ENCODE measurements around the gene ACOT7. TPM values are rescaled to one million over a fixed set of nuclear protein-coding genes. Genes with fewer than 3 reads are reported as not detected.
"Not testable (repeated sequence)": the region's sequence is repeated elsewhere in the genome, so short reads cannot be mapped to it uniquely, and the experiment has no call there.

The ACOT7 gene
- total RNA-seq, 4 donors from 2014 or later: 3.7 to 13.4 (median 6.3) TPM

DNA sequence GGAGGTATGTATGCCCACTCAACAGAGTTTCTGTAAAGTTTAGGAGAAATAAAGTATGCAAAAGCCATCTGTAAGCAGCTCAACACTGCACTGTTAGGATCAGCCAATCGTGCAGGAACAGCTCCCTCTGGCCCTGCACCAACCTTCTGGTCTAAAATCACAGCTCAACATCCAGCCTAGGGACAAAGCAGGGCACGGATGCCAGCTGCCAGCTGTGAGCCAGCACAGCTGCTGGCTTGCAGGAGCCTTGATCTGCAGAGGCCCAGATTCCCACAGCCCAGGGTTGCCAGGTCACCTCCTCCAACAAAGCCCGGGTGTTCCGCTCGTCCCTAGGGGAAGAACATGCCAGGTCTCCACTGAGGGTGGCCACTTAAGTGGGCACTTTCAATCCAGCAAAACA lies 8.6 kb downstream of the ACOT7 start:
- no peaks in the 10 kb centered on the region for H3K27me3 ChIP-seq
- intact Hi-C loops (cut with DNase I): no loop called here
- DNase-seq: peak; percentile 74 to 77
- H3K4me1 ChIP-seq: peaks cover 14 to 17% of the 10 kb centered on the region in 2 donors
- WGBS, 2 donors: 16 to 50% methylated on average over 3 to 4 of the region's 5 CpGs
- no peak for TF ChIP-seq POLR2A (IDR thresholded peaks at IDR 0.05)
- TF ChIP-seq, protein P1, sequence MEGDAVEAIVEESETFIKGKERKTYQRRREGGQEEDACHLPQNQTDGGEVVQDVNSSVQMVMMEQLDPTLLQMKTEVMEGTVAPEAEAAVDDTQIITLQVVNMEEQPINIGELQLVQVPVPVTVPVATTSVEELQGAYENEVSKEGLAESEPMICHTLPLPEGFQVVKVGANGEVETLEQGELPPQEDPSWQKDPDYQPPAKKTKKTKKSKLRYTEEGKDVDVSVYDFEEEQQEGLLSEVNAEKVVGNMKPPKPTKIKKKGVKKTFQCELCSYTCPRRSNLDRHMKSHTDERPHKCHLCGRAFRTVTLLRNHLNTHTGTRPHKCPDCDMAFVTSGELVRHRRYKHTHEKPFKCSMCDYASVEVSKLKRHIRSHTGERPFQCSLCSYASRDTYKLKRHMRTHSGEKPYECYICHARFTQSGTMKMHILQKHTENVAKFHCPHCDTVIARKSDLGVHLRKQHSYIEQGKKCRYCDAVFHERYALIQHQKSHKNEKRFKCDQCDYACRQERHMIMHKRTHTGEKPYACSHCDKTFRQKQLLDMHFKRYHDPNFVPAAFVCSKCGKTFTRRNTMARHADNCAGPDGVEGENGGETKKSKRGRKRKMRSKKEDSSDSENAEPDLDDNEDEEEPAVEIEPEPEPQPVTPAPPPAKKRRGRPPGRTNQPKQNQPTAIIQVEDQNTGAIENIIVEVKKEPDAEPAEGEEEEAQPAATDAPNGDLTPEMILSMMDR (IDR thresholded peaks at IDR 0.05): no peak
- H3K9me3 ChIP-seq: no peaks in the 10 kb centered on the region
- no peak overlapping the region for H3K4me3 ChIP-seq (replicated peaks in 1 of 3)
- H3K36me3 ChIP-seq: no peaks in the 10 kb centered on the region
- no peak overlapping the region for H3K27ac ChIP-seq

GRCh38 chr1:6384135-6384534 lies 9.4 kb downstream of the ACOT7 start:
- Histone ChIP-seq H3K36me3 (no peaks in the 10 kb centered on the region), H3K27me3 (no peaks in the 10 kb centered on the region), H3K4me1 (peaks cover 14 to 17% of the 10 kb centered on the region in 2 donors), H3K4me3 (replicated peaks in 1 of 3) (no peak overlapping the region), H3K27ac (no peak overlapping the region), H3K9me3 (no peaks in the 10 kb centered on the region)
- intact Hi-C loops (cut with DNase I): no loop called here
- TF ChIP-seq, protein P1 (IDR thresholded peaks at IDR 0.05): no peak
- TF ChIP-seq POLR2A (IDR thresholded peaks at IDR 0.05): no peak
- 97% methylated on average over 1 of the region's 1 CpG for WGBS, 2 donors
- DNase-seq: no peak

- no peak for DNase-seq
- WGBS, 2 donors: 92 to 93% methylated on average over 7 of the region's 7 CpGs
- Histone ChIP-seq H3K27me3 (no peaks in the 10 kb centered on the region), H3K4me1 (peaks cover 2 to 6% of the 10 kb centered on the region in 2 donors), H3K36me3 (no peaks in the 10 kb centered on the region), H3K9me3 (no peaks in the 10 kb centered on the region), H3K4me3 (replicated peaks in 1 of 3) (no peak overlapping the region), H3K27ac (no peak overlapping the region)
- TF ChIP-seq, protein P1 (IDR thresholded peaks at IDR 0.05): no peak
- no peak for TF ChIP-seq POLR2A (IDR thresholded peaks at IDR 0.05)
- intact Hi-C loops (cut with DNase I): no loop called here
Measured at GRCh38 chr1:6380037-6380436, 13.5 kb downstream of the ACOT7 start.

GRCh38 chr1:6378096-6378746 lies 15.3 kb downstream of the ACOT7 start:
- WGBS, 2 donors: 80 to 89% methylated on average over 10 of the region's 12 CpGs
- Histone ChIP-seq H3K27me3 (no peaks in the 10 kb centered on the region), H3K9me3 (no peaks in the 10 kb centered on the region), H3K4me1 (no peaks in the 10 kb centered on the region), H3K4me3 (replicated peaks in 1 of 3) (no peak overlapping the region), H3K27ac (no peak overlapping the region), H3K36me3 (no peaks in the 10 kb centered on the region)
- intact Hi-C loops (cut with DNase I): no loop called here
- DNase-seq: no peak
- TF ChIP-seq, protein P1 (IDR thresholded peaks at IDR 0.05): no peak
- no peak for TF ChIP-seq POLR2A (IDR thresholded peaks at IDR 0.05)

DNA sequence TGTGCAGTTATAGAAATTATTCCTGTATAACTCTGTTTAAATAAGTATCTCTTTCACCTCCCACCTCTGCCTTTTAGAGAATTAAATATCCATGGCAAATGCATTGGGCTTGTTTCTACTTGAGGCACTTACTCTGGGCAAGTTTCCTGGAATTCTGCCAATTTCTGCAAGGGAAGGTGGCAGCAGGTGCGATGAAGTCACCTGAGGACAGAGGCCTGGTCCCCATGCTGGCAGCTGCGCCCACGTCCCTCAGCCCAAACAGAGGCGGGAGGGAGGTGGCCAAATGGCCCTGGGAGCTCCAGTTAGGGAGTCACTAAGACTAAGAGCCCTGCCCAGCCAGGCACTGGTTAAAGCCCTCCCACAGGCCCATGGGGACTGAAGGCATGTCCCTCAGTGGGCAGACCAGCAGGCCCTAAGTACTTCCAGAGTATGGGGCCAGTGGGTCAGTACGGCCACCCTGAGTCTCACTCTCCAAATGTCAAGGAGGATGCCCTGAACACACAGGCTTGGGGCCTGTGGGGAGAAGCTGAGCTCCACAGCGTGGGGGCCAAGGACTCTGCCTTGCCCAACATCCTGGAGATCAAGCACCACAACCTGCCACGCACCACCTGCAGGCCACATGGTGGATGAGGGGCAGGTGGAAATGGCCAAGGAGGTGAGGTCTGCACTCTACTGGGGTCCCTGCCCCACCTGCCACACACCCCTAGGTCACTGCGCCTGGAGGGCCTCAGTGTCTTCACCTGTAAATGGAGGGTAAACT lies 19.4 kb downstream of the ACOT7 start:
- H3K36me3 ChIP-seq: no peaks in the 10 kb centered on the region
- TF ChIP-seq POLR2A (IDR thresholded peaks at IDR 0.05): no peak
- TF ChIP-seq, protein P1 (IDR thresholded peaks at IDR 0.05): no peak
- no peaks in the 10 kb centered on the region for H3K27me3 ChIP-seq
- 69 to 77% methylated on average over 5 to 6 of the region's 8 CpGs for WGBS, 2 donors
- H3K4me3 ChIP-seq (replicated peaks in 1 of 3): no peak overlapping the region
- DNase-seq: peak; percentile 52 to 60
- H3K27ac ChIP-seq: no peak overlapping the region
- intact Hi-C loops (cut with DNase I): no loop called here
- H3K4me1 ChIP-seq: no peaks in the 10 kb centered on the region
- H3K9me3 ChIP-seq: no peaks in the 10 kb centered on the region

- H3K27ac ChIP-seq; intact Hi-C loops (cut with DNase I); H3K27me3 ChIP-seq; H3K9me3 ChIP-seq; DNase-seq; H3K4me1 ChIP-seq; H3K4me3 ChIP-seq (replicated peaks in 1 of 3); H3K36me3 ChIP-seq: not testable (repeated sequence)
- WGBS, 2 donors: 50% methylated on average over 7 of the region's 7 CpGs
Measured at GRCh38 chr1:6372236-6372635, 21.3 kb downstream of the ACOT7 start.
